ENCODE results near the gene ITLN1. TPM values are rescaled to one million over a fixed set of nuclear protein-coding genes. Genes with fewer than 3 reads are reported as not detected.
"Not testable (repeated sequence)": the region's sequence is repeated elsewhere in the genome, so short reads cannot be mapped to it uniquely, and the experiment has no call there.

The ITLN1 gene
- total RNA-seq, 4 donors from 2014 or later, result 0.61 TPM; not detected in 3

- H3K27ac ChIP-seq, result no peak overlapping the region
Observed at GRCh38 chr1:160904783-160905616, 20.0 kb upstream of the ITLN1 start.

DNA sequence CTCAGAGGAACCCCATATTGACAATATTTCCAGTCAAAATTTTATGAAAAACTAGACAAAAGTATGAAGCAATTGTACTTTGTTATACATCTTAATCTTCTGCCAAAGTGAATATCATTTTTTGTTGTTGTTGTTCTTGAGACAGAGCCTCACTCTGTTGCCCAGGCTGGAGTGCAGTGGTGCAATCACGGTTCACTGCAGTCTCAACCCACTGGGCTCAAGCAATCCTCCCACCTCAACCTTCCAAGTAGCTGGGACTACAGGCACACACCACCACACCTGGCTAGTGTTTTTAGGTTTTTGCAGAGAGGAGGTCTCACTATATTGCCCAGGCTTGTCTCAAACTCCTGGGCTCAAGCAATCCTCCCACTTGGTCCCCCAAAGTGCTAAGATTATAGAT lies 17.3 kb upstream of the ITLN1 start:
- ATAC-seq; DNase-seq; H3K9me3 ChIP-seq; intact Hi-C loops (cut with DNase I; ENCODE audit: low total_unique reads); H3K4me3 ChIP-seq; H3K27me3 ChIP-seq; H3K36me3 ChIP-seq; H3K4me1 ChIP-seq; in situ Hi-C loops (cut with MboI; ENCODE audit: low sequenced_read_pairs in 4 of 4); H3K27ac ChIP-seq: not testable (repeated sequence)

More at GRCh38 chr1:160904783-160905616, 20.0 kb upstream of the ITLN1 start:
- intact Hi-C loops (cut with DNase I; ENCODE audit: low total_unique reads) (no loop called here), in situ Hi-C loops (cut with MboI; ENCODE audit: low sequenced_read_pairs in 4 of 4) (no loop called here)
- Histone ChIP-seq H3K36me3 (no peaks in the 10 kb centered on the region), H3K27me3 (no peaks in the 10 kb centered on the region), H3K4me1 (no peaks in the 10 kb centered on the region), H3K4me3 (no peak overlapping the region), H3K9me3 (no peaks in the 10 kb centered on the region)
- TF ChIP-seq POLR2A (IDR thresholded peaks at IDR 0.05) (no peak), CTCF (IDR thresholded peaks at IDR 0.05 in 4 of 5, conservative IDR thresholded peaks at IDR 0.05 in 1 of 5) (no peak)
- DNase-seq (no peak), ATAC-seq (no peak)

DNA sequence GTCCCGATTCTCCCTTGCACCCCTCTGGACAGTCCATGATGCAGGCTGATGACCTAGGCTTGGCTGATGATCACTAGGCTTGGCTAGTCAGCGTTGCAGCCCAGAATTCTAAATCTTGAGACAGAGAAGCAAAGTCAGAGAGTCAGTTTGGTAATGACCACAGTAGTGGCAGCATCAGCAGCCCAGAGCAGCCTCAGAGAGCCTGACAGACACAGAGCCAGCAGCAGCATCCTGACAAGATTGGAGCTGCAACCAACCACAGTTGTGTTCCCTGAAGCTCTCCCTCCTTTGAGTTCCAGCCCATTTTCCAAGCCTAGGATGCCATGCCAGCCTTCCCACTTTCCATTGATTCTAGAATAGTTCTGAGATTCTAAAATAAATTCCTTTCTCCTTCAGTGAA lies 16.8 kb upstream of the ITLN1 start:
- in situ Hi-C loops (cut with MboI; ENCODE audit: low sequenced_read_pairs in 4 of 4), result no loop called here
- no peak for ATAC-seq

GRCh38 chr1:160900683-160901082 lies 15.7 kb upstream of the ITLN1 start:
- in situ Hi-C loops (cut with MboI; ENCODE audit: low sequenced_read_pairs in 4 of 4); DNase-seq; H3K27ac ChIP-seq; H3K4me1 ChIP-seq; H3K36me3 ChIP-seq; H3K9me3 ChIP-seq; H3K4me3 ChIP-seq; intact Hi-C loops (cut with DNase I; ENCODE audit: low total_unique reads); ATAC-seq; H3K27me3 ChIP-seq: not testable (repeated sequence)

More for the DNA sequence above, 16.8 kb upstream of the ITLN1 start:
- Histone ChIP-seq H3K4me1 (no peaks in the 10 kb centered on the region), H3K36me3 (no peaks in the 10 kb centered on the region), H3K4me3 (no peak overlapping the region), H3K9me3 (no peaks in the 10 kb centered on the region), H3K27me3 (no peaks in the 10 kb centered on the region), H3K27ac (no peak overlapping the region)
- intact Hi-C loops (cut with DNase I; ENCODE audit: low total_unique reads), result no loop called here
- no peak for TF ChIP-seq POLR2A (IDR thresholded peaks at IDR 0.05)
- TF ChIP-seq CTCF (IDR thresholded peaks at IDR 0.05 in 4 of 5, conservative IDR thresholded peaks at IDR 0.05 in 1 of 5), result no peak
- DNase-seq, result no peak

DNA sequence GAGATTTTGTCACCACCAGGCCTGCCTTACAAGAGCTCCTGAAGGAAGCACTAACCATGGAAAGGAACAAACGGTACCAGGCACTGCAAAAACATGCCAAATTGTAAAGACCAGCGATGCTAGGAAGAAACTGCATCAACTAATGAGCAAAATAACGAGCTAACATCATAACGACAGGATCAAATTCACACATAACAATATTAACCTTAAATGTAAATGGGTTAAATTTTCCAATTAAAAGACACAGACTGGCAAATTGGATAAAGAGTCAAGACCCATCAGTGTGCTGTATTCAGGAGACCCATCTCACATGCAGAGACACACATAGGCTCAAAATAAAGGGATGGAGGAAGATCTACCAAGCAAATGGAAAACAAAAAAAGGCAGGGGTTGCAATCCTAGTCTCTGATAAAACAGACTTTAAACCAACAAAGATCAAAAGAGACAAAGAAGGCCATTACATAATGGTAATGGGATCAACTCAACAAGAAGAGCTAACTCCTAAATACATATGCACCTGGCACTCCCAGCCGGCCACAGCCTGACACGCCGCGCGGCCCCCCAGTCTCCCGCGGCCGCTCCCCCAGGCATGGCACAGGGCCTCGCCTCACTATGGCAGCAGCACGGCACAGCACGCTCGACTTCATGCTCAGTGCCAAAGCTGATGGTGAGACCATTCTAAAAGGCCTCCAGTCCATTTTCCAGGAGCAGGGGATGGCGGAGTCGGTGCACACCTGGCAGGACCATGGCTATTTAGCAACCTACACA lies 9.6 kb upstream of the ITLN1 start:
- H3K4me3 ChIP-seq; in situ Hi-C loops (cut with MboI; ENCODE audit: low sequenced_read_pairs in 4 of 4); DNase-seq; H3K27ac ChIP-seq; H3K27me3 ChIP-seq; H3K4me1 ChIP-seq; ATAC-seq; H3K9me3 ChIP-seq; H3K36me3 ChIP-seq; intact Hi-C loops (cut with DNase I; ENCODE audit: low total_unique reads): not testable (repeated sequence)

DNA sequence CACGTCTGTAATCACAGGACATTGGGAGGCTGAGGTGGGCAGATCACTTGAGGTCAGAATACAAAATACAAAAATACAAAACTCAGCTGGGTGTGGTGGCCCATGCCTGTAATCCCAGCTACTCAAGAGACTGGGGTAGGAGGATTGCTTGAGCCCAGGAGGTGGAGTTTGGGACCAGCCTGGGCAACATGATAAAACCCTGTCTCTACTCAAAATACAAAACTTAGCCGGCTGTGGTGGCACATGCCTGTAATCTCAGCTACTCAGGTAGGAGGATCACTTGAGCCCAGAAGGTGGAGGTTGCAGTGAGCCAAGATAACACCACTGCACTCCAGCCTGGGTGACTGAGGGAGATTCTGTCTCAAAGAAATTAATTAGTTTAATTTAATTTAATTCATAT lies 6.5 kb upstream of the ITLN1 start:
- TF ChIP-seq POLR2A (IDR thresholded peaks at IDR 0.05) (no peak), CTCF (IDR thresholded peaks at IDR 0.05 in 4 of 5, conservative IDR thresholded peaks at IDR 0.05 in 1 of 5) (no peak)
- no peak overlapping the region for H3K4me3 ChIP-seq
- no peaks in the 10 kb centered on the region for H3K36me3 ChIP-seq
- H3K27ac ChIP-seq, result no peak overlapping the region
- ATAC-seq (no peak), DNase-seq (no peak)
- H3K9me3 ChIP-seq, result no peaks in the 10 kb centered on the region
- no peaks in the 10 kb centered on the region for H3K4me1 ChIP-seq
- in situ Hi-C loops (cut with MboI; ENCODE audit: low sequenced_read_pairs in 4 of 4), result no loop called here
- intact Hi-C loops (cut with DNase I; ENCODE audit: low total_unique reads), result no loop called here
- H3K27me3 ChIP-seq, result no peaks in the 10 kb centered on the region

All from gastrocnemius medialis (tissue), 4 donors.